Measurements from ENCODE around the gene MPO.

The MPO gene

DNA sequence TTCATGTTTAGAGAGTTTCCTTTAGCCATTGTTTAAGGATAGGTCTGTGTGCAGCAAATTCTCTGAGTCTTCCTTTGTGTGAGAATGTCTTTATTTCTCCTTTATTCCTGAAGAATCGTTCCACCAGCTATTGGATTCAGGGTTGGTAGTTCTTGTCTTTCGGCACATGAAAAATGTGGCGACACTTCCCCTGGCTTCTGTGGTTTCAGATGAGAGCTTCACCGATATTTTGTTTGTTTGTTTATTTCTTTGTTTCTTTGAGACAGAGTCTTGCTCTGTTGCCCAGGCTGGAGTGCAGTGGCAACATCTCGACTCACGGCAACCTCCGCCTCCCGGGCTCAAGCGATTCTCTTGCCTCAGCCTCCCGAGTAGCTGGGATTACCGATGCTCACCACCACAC lies 18.6 kb downstream of the MPO start:
- DNase-seq: no peak

DNA sequence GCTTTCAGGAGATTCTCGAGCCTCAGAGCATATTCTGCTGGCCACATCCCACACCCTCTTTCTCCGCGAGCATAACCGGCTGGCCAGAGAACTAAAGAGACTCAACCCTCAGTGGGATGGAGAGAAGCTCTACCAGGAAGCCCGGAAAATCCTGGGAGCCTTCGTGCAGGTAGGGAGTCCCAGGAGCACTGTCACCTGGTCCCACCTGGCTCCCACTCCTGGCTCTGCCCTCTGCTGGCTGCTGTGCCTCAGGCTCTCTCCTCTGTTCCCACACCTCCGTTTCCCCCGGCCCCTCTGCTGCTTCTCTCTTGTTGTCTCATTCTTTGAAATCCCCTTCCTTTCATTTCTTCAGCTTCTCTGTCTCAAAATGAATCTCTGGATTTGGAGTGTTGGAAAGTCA lies 25.9 kb downstream of the MPO start:
- no peak for DNase-seq

DNA sequence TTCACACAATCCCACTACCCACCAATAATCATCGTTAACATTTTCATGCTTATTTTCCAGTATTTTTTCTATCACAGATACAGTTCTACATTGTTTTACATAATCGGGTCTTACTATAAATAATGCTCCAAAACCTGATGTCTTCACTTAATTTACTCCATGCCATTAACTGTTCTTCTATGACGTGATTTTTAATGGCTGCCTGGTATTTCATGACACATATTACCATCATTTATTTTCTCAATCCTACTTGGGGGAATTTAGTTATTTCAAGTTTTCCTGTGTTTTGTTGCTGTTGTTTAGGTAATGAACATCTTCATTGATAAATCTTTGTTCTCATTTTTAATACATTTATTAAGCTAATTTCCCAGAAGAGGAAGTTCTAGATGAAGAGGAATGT lies 27.7 kb downstream of the MPO start:
- no peak for DNase-seq

GRCh38 chr17:58252141-58252540 lies 28.6 kb downstream of the MPO start:
- no peak for DNase-seq

GRCh38 chr17:58250344-58251011 lies 30.3 kb downstream of the MPO start:
- no peak for DNase-seq

DNA sequence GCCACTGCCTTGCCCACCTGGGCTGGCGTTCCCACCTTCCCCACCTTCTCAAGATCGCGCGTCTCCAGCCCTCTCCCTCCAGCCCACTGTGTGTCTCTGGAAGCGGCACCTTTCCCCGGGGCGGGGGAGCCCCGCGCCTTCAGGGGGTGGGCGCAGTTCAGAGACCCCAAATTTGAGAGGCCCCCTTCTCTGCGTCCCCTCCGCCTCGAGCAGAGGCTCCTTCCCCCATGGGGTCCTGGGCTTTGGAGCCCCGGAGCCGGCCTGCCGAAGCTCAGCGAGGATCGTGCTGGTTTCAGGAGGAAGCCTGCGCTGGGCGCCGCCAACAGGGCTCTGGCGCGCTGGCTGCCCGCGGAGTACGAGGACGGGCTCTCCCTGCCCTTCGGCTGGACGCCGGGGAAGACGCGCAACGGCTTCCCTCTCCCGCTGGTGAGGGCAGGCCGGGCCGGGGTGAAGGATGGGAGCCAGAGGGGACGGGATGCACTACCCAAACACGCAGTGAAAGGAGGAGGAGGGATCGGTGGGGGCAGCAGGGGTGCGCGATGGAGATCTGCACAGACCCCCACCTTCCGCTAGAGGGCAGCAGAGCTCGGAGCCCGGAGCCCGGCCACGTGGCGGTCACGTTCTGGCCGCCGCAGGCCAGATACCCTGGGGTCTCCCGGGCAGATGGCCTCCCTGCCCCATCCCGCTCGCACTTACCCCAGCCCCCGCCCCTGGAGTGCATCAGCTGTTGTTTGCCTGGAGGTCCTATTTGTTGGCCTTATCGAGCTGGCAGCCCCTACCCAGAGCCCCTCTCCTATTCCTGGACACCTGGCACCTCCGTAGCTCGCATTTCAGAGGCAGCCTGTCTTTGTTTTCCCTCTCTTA lies 31.2 kb downstream of the MPO start:
- peak; percentile 54 to 68 (median 64) for DNase-seq

- DNase-seq: no peak
Measured at GRCh38 chr17:58248955-58249269, 31.8 kb downstream of the MPO start.

DNA sequence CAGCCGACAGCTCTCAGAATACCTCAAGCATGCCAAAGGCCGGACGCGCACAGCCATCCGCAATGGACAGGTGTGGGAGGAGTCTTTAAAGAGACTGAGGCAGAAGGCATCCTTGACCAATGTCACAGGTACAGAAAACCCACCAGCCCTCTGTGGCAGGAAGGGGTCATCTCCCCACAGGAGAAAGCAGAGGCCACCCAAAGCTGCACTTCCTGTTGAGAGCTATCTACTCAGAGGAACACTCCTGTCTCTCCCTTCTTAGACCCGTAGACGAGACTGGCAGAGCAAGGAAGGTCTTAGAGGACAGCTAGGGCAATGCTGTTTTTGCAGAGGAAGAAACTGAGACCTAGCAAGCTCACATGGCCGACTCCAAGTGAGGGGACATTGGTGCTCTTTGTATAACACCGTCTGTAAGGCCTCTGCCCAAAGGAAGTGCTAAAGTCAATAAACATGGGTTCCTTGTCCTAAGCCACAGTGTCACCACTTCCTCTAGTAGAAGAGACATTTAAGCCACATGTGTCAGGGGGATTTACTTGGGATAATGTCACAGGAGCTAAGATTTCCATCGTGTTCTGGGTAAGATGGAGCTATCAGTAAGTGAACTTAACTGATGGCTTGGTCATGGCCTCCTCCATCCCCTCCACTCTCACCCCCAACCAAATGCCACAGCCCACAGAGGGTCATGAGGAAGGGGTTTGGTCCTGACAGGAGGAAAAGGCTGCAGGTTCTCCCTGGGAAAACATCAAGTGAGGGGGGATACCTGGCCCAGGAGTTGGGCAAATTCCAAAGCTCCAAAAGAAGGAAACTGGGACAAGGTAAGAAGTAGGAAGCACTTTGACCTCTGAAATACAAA lies 33.0 kb downstream of the MPO start:
- DNase-seq: no peak

- no peak for DNase-seq
Measured at GRCh38 chr17:58246781-58247180, 34.0 kb downstream of the MPO start.

DNA sequence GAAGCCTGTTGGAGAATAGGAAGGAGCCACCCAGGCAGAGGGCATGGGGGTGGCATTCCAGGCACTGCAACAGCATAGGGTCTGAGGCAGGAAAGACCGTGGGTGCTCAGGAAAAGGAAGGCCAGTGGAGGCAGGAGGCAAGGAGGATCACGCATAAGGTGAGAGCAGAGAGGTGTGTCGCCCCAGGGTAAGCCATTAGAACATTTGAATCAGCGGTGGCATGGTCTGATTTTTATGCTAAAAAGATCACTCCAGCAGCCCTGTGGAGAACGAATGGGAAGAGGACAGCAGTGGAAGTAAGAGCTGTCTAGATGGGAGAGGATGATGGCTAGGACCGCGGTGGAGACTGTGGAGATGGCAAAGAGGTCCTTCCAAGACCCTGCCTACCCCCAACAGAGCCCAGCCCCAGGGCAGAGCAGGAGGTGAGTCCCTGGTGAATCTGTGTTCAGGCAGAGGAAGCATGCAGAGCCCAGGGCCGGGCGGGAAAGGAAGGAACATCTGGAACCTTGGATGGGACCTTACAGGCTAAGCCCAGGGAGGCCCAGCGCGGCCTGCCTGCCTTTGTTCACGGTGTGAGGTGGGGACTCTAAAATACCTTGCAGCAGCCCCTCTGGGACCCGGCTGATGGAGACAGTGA lies 34.5 kb downstream of the MPO start:
- no peak for DNase-seq

GRCh38 chr17:58245428-58246103 lies 35.2 kb downstream of the MPO start:
- DNase-seq: no peak

DNA sequence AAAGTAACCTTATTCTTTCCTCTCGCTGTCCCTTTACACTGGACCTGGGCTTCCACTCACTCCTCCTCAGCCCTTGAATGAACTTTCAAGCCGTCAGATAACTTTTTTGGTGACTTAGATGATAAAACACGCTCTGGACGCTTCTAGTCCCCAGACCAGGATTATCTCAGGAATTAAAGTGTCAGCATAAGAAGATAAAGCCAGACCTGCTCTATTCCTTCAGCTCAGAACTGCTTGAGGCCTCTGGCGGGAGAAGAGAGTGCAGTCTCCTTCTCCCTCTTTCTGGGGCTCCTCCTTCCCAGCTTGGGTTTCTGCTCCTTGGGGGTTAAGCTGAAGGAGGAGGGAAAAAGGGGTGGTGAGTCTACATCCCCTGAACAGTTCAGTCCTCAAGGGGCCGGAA lies 35.8 kb downstream of the MPO start:
- DNase-seq: no peak

DNA sequence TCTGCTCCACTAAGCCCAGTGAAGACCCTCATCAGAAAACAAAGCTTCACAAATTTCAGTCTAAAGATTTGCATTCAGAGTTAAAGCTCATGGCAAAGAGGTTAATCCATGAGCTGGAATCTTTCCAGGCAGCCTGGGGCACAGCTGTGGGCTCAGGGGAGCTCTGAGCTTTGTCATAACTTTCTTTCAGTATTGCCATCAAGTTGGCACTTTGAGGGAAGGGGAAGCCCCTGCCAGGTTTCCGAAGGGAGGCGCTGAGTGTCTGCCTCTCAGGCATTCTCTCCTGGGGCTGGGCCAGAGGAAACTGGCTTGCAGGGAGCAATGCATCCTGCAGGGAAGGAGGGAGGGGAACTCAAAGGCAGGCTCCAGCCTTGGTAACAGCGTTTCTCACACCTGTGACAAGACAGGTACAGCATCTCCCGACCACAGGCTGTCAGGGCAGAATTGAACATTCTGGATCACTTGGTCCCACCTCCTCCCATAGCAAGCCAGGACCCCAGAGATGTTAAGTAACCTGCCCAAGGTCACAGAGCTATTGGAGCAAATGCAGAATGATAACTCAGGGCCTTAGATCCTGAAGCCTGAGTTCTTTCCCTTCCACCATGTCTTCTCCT lies 38.5 kb downstream of the MPO start:
- no peak for DNase-seq

GRCh38 chr17:58239987-58240386 lies 40.7 kb downstream of the MPO start:
- DNase-seq: no peak

DNA sequence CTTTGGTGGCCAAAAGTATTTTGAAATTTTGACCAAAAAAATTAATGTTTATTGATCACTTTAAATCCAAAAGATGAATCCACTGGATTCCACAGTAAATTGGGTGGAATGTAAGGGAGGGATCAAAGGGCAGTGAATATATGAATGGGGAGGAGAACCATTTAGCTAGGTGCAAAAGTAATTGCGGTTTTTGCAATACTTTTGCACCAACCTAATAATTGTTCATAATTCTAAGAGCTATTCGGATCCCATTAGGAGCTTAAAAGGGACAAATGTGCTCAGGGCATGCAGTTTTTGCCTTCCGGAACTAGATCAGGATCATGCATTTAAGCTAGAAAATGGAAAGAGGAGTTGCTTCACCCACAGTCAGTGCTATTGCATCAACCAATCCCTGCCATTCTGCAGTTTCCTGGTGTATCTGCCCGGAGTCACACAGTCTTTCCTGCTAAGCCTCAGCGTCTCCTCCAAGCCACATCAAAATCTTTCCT lies 42.5 kb downstream of the MPO start, which contains the start of gene LPO:
Gene LPO, plus strand, starts transcription at position 438 of the 488 bp plus-strand sequence. CDS start 4,396 bp downstream, outside the sequence.
- DNase-seq: no peak

GRCh38 chr17:58236394-58236793 lies 44.3 kb downstream of the MPO start:
- no peak for DNase-seq

GRCh38 chr17:58235821-58236220 lies 44.9 kb downstream of the MPO start:
- no peak for DNase-seq

GRCh38 chr17:58234512-58234911 lies 46.2 kb downstream of the MPO start:
- DNase-seq: no peak

GRCh38 chr17:58233543-58233942 lies 47.2 kb downstream of the MPO start:
- DNase-seq: no peak

GRCh38 chr17:58232707-58233156 lies 48.0 kb downstream of the MPO start:
- DNase-seq: no peak

DNA sequence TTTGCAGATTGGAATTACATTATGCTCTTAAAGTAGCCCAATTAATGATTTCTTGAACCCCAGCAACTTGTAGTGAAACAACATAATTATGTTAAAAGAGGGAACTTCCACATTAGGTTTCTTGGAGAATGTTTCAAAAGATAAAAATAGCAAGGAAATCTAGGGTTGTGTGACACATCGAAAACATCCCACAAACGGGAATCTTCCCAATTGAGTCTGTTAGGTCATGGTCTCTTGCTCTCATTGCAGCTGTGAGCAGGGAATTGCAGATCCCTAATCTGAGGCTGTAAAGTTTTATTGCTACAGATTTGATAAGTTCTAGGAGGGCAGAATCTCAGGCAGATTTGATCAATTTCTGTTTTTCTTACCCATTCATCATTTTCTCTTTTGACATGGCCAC lies 49.1 kb downstream of the MPO start:
- DNase-seq: no peak

- DNase-seq: no peak
Measured at GRCh38 chr17:58229881-58230280, 50.9 kb downstream of the MPO start.
